G401.6 (cell line): ENCODE results near the gene VWF.
"Not testable (repeated sequence)": the region's sequence is repeated elsewhere in the genome, so short reads cannot be mapped to it uniquely, and the experiment has no call there.

ENCODE experiments used
- FAIRE-seq: peaks from 2 replicates; lab custom pipeline; 2012; peaks lifted over from hg19 to GRCh38; lab: Jason Lieb, UNC

The VWF gene

DNA sequence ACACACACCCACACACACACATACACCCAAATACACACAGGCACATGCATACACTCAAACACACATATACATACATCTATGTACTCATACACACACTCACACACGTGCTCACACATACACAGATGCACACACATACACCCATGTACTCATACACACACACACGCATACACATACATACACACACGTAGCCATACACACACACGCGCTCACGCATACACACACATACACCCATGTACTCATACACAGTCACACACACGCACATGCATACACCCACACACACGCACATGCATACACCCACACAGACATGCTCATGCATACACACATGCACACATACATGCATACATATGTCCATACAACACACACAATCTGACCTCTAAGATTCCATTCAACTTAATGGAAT is 91.7 kb downstream of the VWF start:
- no peak for FAIRE-seq

DNA sequence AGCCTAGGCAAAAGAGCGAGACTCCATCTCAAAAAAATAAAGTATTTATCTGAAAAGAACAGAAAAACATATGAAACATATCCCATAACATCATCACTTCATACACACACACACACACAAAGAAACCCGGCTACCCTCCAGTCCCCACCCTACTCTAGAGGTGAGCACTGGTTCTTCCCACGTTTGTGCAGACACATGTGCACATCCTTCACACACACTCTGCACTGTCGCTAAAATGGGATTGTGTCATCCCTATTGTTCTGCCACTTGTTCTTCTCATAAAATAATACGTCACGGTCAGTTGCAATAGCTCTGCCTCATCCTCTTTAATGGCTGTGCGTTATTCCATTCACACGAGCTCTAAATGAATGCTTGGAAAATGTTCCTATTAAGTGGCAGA is 93.5 kb downstream of the VWF start:
- no peak for FAIRE-seq

DNA sequence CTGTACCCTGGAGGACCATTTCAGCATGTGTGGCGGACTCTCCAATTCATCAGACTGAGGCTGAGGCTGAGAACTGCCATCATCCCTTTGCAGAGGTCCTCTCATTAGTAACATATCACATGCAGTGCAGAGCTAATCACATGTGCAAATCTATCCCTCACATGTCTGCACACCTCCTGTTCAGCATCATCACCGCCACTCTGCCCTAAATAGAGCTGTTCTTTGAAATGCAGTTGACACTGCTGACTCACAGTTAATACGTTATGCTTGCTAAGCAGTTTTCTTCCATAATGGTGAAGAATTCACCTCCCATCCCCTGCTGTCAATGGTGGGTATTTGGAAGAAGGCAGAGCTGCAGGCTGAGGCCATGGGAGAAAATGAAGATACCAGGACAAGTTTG is 94.4 kb downstream of the VWF start:
- no peak for FAIRE-seq

DNA sequence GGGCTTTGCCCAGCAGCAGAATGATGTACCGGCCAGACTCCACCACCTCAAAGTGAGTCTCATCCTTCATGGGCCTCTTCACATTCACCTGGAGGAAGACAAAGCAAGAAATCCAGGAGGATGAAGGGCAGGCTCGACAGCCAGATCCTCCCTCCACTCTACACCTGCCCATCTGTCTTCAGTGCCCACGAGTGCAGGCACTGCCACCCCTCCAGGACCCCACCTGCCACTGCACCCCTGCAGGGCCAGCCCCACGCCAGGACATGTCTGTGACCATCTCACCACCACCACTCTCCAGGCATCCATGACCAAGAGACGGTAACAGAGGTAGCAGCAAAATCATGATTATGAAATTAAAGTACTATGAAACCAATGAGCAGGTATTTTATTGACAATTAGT is 95.1 kb downstream of the VWF start:
- no peak for FAIRE-seq

DNA sequence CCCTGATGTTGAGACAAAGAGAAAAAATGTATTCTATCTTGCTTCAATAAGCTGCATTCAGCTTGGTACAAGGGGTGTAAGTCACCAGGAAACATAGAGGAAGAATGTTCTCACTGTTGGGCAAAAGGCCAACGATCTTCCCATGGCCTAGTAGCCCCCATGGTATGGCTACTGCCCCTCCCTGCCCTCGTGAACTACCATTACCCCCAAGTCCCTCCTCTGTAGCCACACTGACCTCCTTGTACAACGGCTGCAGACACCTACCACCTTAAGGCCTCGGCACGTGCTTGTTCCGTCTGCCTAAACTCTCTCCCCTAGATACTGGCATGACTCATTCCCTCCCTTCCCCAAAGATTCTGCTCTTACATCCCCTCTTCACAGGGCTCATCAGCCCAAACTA is 97.5 kb downstream of the VWF start:
- no peak for FAIRE-seq

DNA sequence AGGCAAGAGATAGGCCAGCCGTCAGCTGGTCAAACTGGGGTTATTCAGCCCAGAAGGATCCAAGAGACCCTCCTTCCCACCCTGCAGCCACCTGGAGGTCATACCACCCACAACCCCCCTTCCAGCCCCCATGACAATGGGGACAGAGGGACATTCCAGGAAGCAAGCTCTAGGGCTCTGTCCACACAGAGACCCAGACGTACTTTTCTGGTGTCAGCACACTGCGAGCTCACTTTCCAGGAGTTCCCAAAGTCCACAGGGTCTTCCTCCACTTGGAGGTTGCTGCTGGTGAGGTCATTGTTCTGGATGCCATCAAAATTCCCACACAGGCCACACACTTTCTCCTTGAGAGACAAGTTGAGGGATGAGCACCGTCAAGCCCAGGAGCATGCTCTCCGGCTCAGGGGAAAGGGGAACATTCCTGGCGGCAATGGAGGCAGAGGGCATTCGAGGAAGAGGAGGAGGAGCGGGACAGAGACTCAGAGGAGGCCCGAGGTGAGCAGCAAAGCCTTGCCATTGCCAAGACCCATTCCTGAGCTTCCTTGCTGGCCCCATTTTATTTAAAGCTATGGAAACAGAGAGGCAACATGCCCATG is 98.7 kb downstream of the VWF start:
- FAIRE-seq: not testable (repeated sequence)

DNA sequence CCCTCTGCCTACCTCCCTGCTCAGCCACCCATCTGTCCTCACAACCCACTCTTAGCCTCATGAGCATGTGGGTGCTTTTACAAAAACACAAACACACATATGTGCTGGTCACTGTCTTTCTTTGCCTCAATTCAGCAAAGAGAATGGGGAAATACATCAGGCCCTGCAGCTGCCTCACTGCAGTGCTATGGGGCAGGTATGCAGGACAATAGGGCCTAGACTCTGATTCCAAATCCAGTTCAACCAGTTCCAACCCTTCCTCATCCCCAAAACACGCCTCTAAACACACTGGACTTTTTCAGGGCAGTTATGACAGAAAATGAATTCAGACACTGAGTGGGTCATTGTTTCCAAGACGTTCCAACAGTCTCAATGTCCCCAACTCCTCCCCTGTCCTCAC is 100.4 kb downstream of the VWF start:
- FAIRE-seq: not testable (repeated sequence)

DNA sequence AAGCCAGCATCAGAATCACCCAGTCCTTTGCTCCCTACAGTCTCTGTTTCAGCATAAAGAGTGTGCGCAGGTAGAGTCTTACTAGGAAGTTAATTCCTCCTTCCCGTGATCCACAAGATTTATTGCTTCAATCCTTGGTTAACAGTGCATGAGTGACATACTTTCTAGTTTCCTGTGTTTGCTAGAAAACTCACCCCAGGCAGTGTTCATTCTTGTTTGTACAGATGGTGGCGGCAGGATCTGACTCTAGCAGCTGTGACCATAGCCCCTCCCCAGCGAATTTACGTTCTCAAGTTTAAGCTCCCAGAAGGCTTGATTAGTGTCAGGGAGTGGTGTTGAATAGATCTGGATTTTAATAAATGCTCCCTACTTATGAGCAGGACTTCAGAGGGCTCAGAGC is 103.5 kb downstream of the VWF start:
- FAIRE-seq: no peak

DNA sequence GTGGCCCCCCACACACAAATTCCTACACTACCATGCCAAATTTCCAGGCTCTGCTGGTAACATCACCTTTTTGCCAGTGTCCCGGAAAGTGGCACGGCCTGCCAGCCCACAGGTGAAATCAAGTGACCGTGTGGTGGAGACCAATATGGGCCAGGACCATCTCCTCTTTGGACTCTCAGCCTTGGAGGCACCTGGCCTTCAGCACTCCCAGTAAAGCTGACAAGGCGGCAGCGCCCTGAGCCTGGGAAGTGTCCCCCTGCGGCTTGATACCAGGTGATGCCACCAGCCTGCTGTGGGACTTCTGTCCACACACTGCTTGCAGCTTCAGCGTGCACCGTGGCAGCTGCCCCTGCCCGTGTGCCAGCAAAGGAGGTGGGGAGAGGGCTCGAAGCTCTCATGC is 104.0 kb downstream of the VWF start:
- FAIRE-seq: not testable (repeated sequence)

DNA sequence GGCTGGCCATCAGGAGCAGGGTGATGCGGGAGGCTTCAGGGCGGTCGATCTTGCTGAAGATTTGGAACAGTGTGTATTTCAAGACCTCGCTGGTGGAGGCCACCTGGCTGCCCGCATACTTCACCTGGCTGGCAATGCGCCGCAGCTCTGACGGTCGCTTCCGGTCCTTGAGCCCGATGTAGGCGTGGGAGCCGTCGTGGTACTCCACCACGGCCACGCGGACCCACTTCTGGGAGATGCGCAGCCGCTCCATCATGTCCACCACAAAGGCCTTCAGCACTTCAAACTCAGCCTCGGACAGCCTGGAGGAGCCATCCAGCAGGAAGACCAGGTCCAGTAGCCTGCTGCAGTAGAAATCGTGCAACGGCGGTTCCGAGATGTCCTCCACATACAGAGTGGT is 105.2 kb downstream of the VWF start:
- not testable (repeated sequence) for FAIRE-seq

DNA sequence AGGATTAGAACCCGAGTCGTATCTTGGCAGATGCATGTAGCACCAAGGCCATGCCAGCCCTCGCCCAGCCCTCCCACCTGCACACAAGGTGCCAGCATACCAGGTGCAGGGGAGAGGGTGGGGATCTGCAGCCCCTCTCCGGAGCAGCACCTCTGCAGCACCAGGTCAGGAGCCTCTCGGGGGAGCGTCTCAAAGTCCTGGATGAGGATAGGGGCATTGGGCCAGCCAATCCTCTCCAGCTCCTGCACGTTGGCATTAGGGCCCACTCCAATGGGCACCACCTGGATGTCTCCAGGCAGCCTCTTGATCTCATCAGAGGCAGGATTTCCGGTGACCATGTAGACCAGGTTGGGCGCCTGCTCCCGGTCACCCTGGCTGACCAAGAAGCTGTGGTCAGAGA is 106.2 kb downstream of the VWF start:
- FAIRE-seq: no peak

DNA sequence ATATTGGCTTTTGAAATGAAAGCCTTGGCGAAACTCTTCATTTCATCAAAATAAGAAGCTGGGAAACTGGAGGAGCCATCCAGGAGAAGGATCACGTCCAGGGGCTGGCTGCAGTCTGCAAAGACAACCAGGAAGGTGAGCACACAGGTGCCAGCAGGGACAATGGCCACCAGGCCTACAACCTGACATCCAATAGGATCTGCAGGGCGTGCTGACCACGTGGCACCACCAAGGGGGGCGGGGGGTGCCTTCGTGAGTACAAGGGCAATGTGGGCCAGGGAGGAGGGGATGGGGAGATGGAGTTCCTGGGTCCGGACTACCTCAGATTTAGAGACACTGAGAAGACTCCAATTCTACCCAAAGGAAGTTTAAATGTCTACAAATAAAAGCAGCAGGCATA is 107.7 kb downstream of the VWF start:
- no peak for FAIRE-seq

DNA sequence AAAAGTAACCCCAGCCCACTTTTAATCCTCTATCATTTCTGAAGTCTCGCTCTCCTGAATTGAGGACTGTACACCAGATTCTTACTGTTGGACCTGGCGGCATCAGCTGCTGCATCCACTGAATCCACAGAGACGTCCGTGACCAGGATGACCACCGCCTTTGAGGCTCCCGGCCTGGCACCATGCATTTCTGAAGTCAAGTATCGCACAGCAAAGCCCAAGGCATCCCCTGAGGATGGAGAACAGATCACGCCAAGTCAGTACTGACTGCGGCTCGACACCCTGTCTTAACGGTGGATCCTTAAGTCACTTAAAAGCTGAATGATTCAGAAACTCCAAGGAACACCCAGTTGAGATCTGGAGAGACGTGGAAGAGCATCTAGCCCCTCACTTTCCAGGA is 108.5 kb downstream of the VWF start:
- not testable (repeated sequence) for FAIRE-seq

DNA sequence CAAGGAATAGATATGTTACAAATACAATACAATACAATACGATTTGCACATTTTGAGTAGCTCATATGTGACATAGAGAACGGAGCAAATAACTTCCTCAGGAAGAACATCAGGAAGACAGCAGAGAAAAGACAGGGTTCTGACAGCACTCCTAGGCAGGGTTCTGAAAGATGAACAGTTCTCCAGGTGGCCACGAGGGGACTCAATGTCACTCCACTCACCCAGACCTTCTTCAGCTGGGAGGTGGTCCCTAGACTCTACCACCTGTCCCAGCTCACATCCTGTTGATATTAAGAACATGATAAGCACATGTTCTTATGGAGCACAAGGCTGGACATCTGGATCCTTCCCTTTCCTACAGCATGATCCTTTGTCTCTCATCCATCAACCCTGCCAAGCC is 109.2 kb downstream of the VWF start:
- not testable (repeated sequence) for FAIRE-seq

DNA sequence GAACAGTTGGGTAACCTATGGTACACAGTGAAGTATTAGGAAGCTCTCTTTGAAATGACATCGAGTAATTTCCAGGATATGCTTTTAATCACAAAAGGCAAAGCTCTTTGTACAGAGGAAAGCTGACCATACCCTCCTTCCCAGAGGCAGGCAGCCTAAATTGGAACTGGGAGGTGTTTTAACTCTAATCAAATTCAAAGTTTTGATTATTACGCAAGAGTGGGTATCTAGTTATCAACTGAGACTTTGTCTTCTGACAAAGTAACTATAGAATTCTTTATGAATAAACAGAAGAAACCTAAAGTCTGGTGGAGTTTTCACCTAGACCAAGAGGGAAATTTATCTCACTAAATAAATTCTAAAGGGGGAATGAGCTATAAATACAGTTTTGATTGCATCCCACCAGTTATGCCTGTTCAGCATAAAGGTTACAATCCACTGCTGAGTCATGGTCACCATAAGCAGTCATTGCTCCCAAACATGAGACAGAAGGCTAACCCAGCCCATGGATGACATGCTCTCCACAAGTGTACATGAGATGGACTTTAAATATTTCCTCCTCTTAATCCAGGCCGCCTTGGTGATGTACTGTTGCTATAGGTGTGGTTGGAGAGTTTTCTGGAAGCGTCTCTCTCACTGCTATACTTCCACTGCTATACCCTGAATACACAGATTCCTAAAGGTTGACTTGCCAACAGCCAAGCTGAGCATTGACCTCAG is 113.7 kb downstream of the VWF start:
- FAIRE-seq: not testable (repeated sequence)

DNA sequence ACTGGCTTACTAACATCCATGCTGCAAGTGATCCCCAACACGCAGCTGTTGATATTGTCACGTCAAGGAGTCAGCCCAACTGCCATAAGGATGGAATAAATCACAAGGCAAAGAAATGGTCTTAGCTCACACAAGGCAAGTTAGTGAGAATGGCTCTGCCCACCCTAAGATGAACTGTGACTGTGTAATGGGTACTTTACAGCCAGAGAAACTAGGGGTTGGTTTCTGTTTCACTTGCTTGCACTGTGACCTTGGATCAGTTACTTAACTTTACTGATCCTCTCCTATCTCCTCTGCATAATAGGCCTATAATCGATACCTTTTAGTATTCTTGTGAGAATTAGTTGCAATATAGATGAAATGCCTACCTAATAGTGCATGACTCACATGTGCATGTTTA is 127.2 kb downstream of the VWF start:
- no peak for FAIRE-seq

DNA sequence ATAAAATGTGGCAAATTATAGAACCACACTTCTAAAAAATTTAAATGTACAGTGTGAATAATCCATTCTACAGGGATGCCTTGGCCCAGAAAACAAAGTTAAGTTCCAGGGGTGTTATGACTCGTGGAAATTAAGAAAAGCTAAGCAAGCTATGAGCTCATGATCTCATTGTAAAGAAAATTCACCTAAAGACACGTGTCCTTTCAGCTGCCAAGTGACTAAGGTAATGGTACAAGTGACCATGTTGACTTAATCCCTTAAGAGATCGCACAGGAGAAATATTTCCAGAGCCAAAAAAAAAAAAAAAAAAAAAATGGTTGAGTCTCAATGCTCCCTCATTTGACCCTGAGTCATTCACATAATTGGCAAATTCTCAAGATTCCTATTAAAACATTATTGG is 128.0 kb downstream of the VWF start:
- FAIRE-seq: no peak

DNA sequence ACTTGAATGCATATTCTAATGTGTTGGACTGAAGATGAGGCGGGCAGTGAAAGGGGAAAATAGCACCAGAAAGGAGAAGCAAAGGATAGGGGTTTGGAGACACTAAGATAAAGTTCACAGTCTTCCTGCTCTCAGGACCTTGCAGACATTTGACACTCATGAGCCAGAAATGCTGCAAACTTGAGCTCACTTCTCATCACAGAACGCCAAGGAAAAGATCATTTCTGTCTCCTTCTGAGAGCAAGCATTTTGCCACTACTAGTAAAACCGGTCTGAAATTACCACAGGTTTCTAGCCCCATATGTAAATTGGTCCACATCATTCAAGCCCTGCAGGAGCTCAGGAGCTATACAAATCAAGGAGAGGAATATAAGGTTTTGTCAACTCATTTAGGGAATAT is 134.8 kb downstream of the VWF start:
- no peak for FAIRE-seq

DNA sequence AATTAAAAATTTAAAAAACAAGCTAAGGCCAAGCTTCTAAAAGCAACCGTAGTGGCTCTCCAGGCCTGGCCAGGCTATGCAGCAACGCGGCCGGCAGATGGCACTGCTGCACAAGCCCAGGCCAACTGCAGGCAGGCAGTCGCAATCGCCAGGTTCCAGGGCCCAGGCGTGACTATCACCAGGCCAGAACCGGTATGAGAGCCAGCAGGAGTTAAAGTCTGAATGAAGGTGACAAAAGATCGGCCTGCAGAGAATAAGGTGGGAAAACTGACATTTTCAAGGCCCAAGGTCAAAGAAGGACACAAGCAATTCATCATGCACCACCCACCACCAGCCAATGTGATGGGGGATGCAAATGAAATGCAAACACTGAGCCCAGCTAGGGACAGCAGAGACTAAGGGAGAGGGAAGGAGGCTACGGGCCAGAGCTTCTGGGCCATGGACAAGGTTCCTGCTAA is 135.8 kb downstream of the VWF start:
- peak; percentile 74 for FAIRE-seq

DNA sequence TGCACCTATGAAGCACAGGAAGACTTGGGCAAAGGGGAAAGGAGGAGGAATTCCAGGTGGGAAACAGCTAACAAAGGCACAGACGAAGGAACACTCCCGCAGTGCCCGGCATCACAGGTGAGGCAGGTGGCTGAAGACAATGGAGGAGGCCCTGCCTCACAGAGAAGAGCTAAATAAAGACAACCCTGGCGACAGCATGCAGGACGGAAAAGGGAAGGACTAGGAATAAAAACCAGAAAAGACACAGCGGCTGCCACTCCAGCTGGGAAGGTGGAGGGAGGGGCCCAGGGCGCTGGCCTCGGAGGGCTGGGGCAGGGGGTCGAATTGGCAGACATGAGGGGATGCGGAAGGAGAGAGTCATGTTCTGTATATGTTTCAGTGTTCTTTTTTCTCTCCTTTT is 136.4 kb downstream of the VWF start:
- no peak for FAIRE-seq

DNA sequence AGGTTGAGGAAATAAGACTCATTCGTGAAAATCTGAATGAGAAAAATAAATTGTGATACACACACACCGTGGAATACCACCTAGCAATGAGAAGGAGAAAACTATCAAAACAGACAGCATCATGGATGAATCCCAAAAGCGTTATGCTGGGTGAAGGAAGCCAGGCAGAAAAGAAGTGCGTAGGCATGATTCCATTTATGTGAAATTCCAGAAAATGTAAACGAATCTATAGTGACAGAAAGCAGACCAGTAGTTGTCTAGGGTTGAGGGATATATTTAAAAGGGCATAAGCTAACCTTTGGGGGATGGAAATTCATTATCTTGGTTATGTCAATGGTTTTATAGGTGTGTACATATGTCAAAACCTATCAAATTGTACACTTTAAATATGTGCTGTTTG is 136.9 kb downstream of the VWF start:
- FAIRE-seq: no peak

DNA sequence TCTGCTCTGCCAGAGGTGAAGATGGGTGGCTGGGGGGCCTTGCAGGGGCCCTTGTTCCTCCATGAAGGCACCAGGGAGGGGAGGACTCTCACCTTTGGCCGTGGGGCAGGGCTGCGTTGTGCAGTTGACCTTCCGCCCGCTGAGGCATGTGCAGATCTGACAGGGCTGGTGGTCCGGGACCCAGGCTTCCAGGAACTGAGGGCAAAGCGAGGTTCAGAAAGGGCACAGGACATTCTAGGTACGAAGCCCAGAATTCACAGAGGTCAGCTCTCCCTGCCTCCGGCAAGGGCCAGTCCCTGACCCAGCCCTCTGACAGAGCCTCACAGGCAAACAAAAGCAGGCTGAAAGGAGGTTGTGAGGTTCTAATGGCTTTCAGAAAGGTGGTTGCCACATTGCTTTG is 139.0 kb downstream of the VWF start:
- FAIRE-seq: no peak

DNA sequence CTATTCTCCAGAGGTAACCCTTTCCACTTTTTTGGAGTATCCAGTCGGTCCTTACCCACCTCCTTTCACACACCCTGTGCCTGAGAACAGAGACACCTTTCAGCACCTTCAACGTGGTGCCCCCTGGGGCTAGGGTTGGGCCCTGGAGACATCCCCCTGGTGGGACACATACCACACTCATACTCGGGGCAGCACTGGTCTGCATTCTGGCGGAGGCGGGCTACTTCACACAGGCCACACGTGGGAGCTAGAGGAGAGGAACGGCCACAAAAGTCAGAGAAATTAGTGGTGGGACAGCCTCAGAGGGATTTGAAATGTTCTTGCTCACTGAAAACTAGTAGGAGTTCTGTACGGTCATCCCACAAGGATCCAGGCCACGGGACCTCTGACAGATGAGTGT is 139.6 kb downstream of the VWF start:
- FAIRE-seq: no peak

DNA sequence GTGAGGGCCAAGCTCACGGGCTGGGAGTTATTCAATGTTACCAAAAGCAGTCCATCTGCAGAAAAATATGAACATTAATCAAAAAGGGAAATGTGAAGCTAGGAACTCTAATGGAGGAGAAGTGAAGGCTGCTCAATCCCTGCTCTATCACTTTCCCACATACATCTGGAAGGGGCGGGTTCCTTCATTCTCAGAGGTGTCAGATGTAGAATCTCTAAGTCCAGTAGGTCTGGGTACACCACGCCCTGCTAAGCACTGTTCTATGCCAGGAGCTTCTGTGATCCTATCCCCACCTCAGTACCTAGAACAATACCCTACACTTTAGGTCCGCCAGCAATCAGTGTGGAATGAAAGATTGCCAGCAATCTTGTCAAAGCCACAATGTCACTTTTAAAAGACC is 142.4 kb downstream of the VWF start:
- no peak for FAIRE-seq
